AG04449 (cell line): ENCODE results near the gene NEU3.
"Not testable (repeated sequence)": the region's sequence is repeated elsewhere in the genome, so short reads cannot be mapped to it uniquely, and the experiment has no call there.

Experiments
- CTCF ChIA-PET: fragments of 350-600 bp; formaldehyde crosslinking; extraction: SDS; loops from one replicate; lab custom pipeline; 2021; ENCODE audit warnings: antibody characterized with exemption; lab: Yijun Ruan, JAX
- POLR2A ChIA-PET: fragments of 400-600, 350-600 bp; formaldehyde crosslinking; extraction: SDS; loops from one replicate; lab custom pipeline; 2020; ENCODE audit warnings: antibody characterized with exemption, inconsistent platforms; lab: Yijun Ruan, JAX
- DNase-seq: peaks from one replicate; pipeline ENCODE4 v3.0.0-alpha.2; 2010; ENCODE audit warnings: low read depth, low spot score
- H3K4me3 ChIP-seq: 2 replicates; pipeline ENCODE4 v1.5.1; 2011; ENCODE audit warnings: low read depth, mild to moderate bottlenecking, control low read depth, low read length
- TF ChIP-seq, protein P1 (sequence below): IDR thresholded peaks from one replicate; pipeline ENCODE4 v1.5.1; 2011; ENCODE audit warnings: mild to moderate bottlenecking, moderate library complexity, low read length, control low read depth, inconsistent platforms; ENCODE audit not compliant: insufficient read depth; ENCODE audit errors: missing control alignments

Gene NEU3

DNA sequence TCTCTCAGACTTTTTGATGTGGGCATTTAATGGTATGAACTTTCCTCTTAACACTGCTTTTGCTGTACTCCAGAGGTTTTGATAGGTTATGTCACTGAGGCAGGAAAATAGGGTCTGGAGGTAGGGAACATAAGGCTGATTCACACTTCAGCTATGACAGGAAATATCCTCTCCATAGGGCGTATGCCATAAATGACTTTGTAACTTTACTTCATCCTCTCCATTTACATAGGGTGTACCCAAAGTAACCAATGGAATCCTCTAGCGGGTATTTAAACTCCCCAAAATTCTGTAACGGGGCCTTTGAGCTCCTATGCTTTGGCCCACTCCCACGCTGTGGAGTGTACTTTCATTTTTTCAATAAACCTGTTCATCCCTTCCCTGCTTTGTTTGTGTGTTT is 58.5 kb downstream of the NEU3 start:
- ChIA-PET CTCF (interaction anchor here (1.9 kb wide), 1 partner anchor 15 kb away, joined by 13 read pairs; no protein-coding TSS in a partner anchor), POLR2A (no interaction called here)
- no peak overlapping the region for H3K4me3 ChIP-seq
- TF ChIP-seq, protein P1, sequence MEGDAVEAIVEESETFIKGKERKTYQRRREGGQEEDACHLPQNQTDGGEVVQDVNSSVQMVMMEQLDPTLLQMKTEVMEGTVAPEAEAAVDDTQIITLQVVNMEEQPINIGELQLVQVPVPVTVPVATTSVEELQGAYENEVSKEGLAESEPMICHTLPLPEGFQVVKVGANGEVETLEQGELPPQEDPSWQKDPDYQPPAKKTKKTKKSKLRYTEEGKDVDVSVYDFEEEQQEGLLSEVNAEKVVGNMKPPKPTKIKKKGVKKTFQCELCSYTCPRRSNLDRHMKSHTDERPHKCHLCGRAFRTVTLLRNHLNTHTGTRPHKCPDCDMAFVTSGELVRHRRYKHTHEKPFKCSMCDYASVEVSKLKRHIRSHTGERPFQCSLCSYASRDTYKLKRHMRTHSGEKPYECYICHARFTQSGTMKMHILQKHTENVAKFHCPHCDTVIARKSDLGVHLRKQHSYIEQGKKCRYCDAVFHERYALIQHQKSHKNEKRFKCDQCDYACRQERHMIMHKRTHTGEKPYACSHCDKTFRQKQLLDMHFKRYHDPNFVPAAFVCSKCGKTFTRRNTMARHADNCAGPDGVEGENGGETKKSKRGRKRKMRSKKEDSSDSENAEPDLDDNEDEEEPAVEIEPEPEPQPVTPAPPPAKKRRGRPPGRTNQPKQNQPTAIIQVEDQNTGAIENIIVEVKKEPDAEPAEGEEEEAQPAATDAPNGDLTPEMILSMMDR, result no peak
- no peak for DNase-seq

DNA sequence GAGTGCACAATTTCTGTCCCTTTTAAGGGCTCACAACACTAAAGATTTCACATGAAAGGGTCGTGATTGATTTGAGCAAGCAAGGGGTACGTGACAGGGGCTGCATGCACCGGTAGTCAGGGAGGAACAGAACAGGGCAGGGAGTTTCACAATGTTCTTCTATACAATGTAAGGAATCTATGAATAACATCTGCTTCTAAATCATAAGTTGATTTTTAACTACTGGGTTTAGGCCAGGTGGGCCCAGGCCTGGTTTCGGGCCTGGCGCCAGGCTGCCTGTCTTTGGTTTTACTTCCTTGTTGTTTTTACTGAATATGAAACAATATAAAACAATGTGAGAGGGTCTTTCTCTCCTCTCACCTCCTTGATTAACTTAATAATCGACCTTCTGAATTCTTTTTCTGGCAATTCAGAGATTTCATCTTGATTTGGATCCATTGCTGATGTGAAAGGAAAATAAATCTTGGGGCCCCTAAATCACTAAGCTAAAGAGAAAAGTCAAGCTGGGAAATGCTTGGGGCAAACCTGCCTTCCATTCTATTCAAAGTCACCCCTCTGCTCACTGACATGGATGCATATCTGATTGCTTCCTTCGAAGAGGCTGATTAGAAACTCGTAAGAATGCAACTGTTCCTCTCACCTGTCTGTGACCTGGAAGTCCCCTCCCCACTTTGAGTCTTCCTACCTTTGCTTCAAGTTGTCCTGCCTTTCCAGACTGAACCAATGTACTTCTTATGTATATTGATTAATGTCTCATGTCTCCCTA is 61.0 kb downstream of the NEU3 start:
- H3K4me3 ChIP-seq, CTCF ChIA-PET, POLR2A ChIA-PET, DNase-seq: not testable (repeated sequence)

DNA sequence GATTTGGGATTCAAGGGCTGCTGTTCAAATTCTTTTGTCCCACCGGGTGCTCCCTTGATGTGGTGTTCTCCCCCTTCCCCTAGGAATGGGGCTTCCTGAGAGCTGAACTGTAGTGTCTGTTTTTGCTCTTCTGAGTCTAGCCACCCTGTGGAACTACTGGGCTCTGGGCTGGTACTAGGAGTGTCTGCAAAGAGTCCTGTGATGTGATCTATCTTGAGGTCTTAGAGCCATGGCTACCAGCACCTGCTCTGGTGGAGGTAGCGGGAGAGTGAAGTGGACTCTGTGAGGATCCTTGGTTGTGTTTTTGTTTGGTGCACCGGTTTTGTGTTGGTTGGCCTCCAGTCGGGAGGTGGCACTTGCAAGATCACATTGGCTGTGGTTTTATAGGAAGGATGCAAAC is 61.8 kb downstream of the NEU3 start:
- ChIA-PET CTCF (no interaction called here), POLR2A (no interaction called here)
- DNase-seq, result no peak
- TF ChIP-seq, protein P1, result no peak
- H3K4me3 ChIP-seq, result no peak overlapping the region

DNA sequence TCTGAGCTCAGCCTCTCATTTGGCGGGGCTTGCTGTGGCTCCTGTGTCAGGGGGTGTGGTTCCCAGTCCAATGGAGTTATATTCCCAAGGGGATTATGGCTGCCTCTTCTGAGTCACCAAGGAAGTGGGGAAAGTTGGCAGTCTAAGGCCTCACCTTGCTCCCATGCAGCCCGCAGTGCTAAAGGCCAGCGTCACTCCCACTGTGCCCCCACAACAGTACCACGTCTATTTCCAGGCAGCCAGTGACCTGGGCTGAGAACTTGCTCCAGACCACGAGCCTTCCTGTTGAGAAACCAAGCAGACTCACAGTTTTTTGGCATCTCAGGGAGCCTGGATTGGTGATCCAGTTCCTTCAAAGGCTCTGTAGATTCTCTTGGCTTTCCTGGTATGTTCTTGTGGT is 62.3 kb downstream of the NEU3 start:
- CTCF ChIA-PET, result interaction anchor here (2.1 kb wide), 1 partner anchor 20 kb away, joined by 9 read pairs; no protein-coding TSS in a partner anchor
- H3K4me3 ChIP-seq, result no peak overlapping the region
- POLR2A ChIA-PET, result no interaction called here
- TF ChIP-seq, protein P1, result no peak
- no peak for DNase-seq

DNA sequence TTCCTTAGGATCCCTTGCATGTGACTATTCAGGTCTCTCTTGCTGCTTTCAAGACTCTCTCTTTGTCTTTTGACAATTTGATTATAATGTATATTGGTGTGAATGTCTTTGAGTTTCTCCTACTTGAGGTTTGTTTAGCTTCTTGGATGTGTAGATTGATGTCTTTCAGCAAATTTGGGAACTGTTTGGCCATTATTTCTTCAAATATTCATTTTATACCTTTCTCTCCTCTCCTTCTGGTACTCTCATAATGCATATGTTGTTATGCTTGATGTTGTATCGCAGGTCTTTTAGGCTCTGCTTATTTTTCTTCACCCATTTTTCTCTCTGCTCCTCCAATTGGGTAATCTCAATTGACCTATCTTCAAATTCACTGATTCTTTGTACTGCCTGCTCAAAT is 63.7 kb downstream of the NEU3 start:
- TF ChIP-seq, protein P1, result no peak
- CTCF ChIA-PET, result interaction anchor here (2.1 kb wide), 2 partner anchors 21 to 88 kb away, joined by 5 to 9 read pairs; no protein-coding TSS in a partner anchor
- no peak for DNase-seq
- POLR2A ChIA-PET, result no interaction called here
- no peak overlapping the region for H3K4me3 ChIP-seq

DNA sequence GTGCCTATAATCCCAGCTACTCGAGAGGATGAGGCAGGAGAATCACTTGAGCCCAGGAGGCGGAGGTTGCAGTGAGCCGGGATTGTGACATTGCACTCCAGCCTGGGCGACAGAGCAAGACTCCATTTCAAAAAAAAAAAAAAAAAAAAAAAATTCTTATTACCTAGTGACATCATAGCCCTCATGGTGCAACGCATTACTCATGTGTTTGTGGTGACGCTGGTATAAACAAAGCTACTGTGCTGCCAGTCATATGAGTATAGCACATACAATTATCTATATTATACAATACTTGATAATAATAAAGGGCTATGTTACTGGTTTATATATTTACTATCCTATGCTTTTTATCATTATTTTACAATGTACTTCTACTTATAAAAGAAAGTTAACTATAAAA is 66.8 kb downstream of the NEU3 start:
- H3K4me3 ChIP-seq, result no peak overlapping the region
- DNase-seq, result no peak
- POLR2A ChIA-PET, result no interaction called here
- TF ChIP-seq, protein P1, result no peak
- CTCF ChIA-PET, result interaction anchor here (1.0 to 1.8 kb wide), 6 partner anchors 21 to 182 kb away, joined by 3 to 8 read pairs (median 4); no protein-coding TSS in a partner anchor
